ENCODE results near the gene SERPINB5. TPM values are rescaled to one million over a fixed set of nuclear protein-coding genes. Genes with fewer than 3 reads are reported as not detected.
A peak's percentile ranks its signal among the peaks of the same experiment; 100 is the strongest.
"Not testable (repeated sequence)": the region's sequence is repeated elsewhere in the genome, so short reads cannot be mapped to it uniquely, and the experiment has no call there.

The SERPINB5 gene
- total RNA-seq, 1 donor from 2014 or later = 440 TPM

GRCh38 chr18:63445037-63445436 is 31.7 kb upstream of the SERPINB5 start:
- Histone ChIP-seq H3K4me3 (ENCODE audit: low read depth, low read length) (no peak overlapping the region), H3K36me3 (ENCODE audit: control insufficient read depth, insufficient read depth, low read length) (no peaks in the 10 kb centered on the region), H3K27me3 (ENCODE audit: control insufficient read depth, insufficient read depth, low read length) (no peaks in the 10 kb centered on the region)
- DNase-seq (ENCODE audit: low read depth) = peak; percentile 79
- no peak for FAIRE-seq
- TF ChIP-seq, protein P1, sequence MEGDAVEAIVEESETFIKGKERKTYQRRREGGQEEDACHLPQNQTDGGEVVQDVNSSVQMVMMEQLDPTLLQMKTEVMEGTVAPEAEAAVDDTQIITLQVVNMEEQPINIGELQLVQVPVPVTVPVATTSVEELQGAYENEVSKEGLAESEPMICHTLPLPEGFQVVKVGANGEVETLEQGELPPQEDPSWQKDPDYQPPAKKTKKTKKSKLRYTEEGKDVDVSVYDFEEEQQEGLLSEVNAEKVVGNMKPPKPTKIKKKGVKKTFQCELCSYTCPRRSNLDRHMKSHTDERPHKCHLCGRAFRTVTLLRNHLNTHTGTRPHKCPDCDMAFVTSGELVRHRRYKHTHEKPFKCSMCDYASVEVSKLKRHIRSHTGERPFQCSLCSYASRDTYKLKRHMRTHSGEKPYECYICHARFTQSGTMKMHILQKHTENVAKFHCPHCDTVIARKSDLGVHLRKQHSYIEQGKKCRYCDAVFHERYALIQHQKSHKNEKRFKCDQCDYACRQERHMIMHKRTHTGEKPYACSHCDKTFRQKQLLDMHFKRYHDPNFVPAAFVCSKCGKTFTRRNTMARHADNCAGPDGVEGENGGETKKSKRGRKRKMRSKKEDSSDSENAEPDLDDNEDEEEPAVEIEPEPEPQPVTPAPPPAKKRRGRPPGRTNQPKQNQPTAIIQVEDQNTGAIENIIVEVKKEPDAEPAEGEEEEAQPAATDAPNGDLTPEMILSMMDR (IDR thresholded peaks at IDR 0.05; ENCODE audit: insufficient read depth, low read length, severe bottlenecking) = no peak

DNA sequence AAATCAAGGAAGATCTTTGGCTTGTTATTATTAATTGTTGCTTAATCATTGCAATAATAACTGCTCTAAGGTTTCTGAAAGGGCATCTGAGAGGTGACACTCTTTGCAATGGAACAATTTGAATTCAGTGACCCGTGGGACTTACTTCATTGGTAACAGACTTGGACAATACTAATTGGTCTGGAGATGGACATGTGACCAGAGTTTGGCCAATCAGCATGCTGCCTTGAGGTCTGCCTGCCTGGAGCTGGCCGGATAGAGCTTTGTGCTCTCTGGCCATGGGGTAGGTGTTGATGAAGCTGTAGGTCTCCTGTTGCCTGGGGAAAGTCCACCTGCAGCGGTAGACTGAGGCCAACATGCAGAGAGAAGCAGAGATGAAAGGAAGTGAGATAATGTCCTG is 30.5 kb upstream of the SERPINB5 start:
- FAIRE-seq (no peak), DNase-seq (ENCODE audit: low read depth) (no peak)
- TF ChIP-seq, protein P1 (IDR thresholded peaks at IDR 0.05; ENCODE audit: insufficient read depth, low read length, severe bottlenecking) = no peak
- Histone ChIP-seq H3K4me3 (ENCODE audit: low read depth, low read length) (no peak overlapping the region), H3K36me3 (ENCODE audit: control insufficient read depth, insufficient read depth, low read length) (no peaks in the 10 kb centered on the region), H3K27me3 (ENCODE audit: control insufficient read depth, insufficient read depth, low read length) (no peaks in the 10 kb centered on the region)

DNA sequence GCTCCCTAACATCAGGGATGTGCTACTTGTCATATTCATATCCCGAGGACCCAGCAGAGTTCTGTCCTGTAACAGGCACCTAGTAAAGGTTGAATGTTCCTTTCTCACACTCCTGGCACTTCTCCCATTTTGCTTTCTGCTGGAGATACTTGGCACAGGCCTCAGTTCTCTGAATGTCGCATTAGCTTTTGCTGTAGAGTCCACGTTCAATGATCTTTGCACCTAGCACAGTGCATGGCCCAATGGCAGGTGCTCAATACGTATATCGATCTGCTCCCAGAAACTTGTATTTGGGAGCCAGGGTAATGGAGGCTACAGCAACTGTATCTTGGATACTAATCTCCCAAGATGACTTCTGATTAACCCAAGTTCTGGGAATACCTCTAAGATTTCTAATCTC is 29.7 kb upstream of the SERPINB5 start:
- no peaks in the 10 kb centered on the region for H3K36me3 ChIP-seq (ENCODE audit: control insufficient read depth, insufficient read depth, low read length)
- H3K4me3 ChIP-seq (ENCODE audit: low read depth, low read length) = no peak overlapping the region
- DNase-seq (ENCODE audit: low read depth) (no peak), FAIRE-seq (no peak)
- no peaks in the 10 kb centered on the region for H3K27me3 ChIP-seq (ENCODE audit: control insufficient read depth, insufficient read depth, low read length)
- TF ChIP-seq, protein P1 (IDR thresholded peaks at IDR 0.05; ENCODE audit: insufficient read depth, low read length, severe bottlenecking) = no peak

- no peak for DNase-seq (ENCODE audit: low read depth)
- Histone ChIP-seq H3K36me3 (ENCODE audit: control insufficient read depth, insufficient read depth, low read length) (no peaks in the 10 kb centered on the region), H3K27me3 (ENCODE audit: control insufficient read depth, insufficient read depth, low read length) (no peaks in the 10 kb centered on the region), H3K4me3 (ENCODE audit: low read depth, low read length) (no peak overlapping the region)
- TF ChIP-seq, protein P1 (IDR thresholded peaks at IDR 0.05; ENCODE audit: insufficient read depth, low read length, severe bottlenecking) = no peak
- FAIRE-seq = no peak
These were observed 27.3 kb upstream of the SERPINB5 start for GRCh38 chr18:63449426-63449825.

- no peaks in the 10 kb centered on the region for H3K27me3 ChIP-seq (ENCODE audit: control insufficient read depth, insufficient read depth, low read length)
- TF ChIP-seq, protein P1 (IDR thresholded peaks at IDR 0.05; ENCODE audit: insufficient read depth, low read length, severe bottlenecking) = no peak
- FAIRE-seq (peak; percentile 97), DNase-seq (ENCODE audit: low read depth) (peak; percentile 97)
- H3K36me3 ChIP-seq (ENCODE audit: control insufficient read depth, insufficient read depth, low read length) = no peaks in the 10 kb centered on the region
- H3K4me3 ChIP-seq (ENCODE audit: low read depth, low read length) = no peak overlapping the region
These were observed 24.7 kb upstream of the SERPINB5 start for GRCh38 chr18:63451799-63452660.

- not testable (repeated sequence) for H3K4me3 ChIP-seq (ENCODE audit: low read depth, low read length); H3K27me3 ChIP-seq (ENCODE audit: control insufficient read depth, insufficient read depth, low read length); H3K36me3 ChIP-seq (ENCODE audit: control insufficient read depth, insufficient read depth, low read length); DNase-seq (ENCODE audit: low read depth); FAIRE-seq
These were observed 24.0 kb upstream of the SERPINB5 start for GRCh38 chr18:63452751-63453150.

All from bronchial epithelial cell (primary cell).